Measurements from ENCODE around the gene UBE2L5. TPM values are rescaled to one million over a fixed set of nuclear protein-coding genes. Genes with fewer than 3 reads are reported as not detected.

UBE2L5 gene
- total and polyA plus RNA-seq, 7 donors: 0.09 to 1.6 (median 0.78) TPM; not detected in 3

- peaks cover 2 to 29% (median 24%) of the 10 kb centered on the region in 4 donors for H3K4me1 ChIP-seq
- H3K4me3 ChIP-seq: peak overlapping the region in 1 of 4 donors; percentile 96
- intact Hi-C loops (cut with DNase I): loop anchor here (2.0 to 10.0 kb wide), 9 partner anchors 106 to 872 kb away; partner anchors contain the start of genes HSPH1 and SLC7A1
- no peak for DNase-seq
- no peaks in the 10 kb centered on the region for H3K27me3 ChIP-seq
- H3K27ac ChIP-seq: peak overlapping the region in 2 of 4 donors; percentile 99 to 100
- H3K9me3 ChIP-seq: no peaks in the 10 kb centered on the region
- WGBS, 2 donors: 5 to 14% methylated on average over 11 of the region's 11 CpGs
- peaks cover 0 to 18% (median 9%) of the 10 kb centered on the region in 4 donors for H3K36me3 ChIP-seq
- TF ChIP-seq CTCF (IDR thresholded peaks at IDR 0.05) (no peak), POLR2A (IDR thresholded peaks at IDR 0.05) (no peak), POLR2AphosphoS5 (IDR thresholded peaks at IDR 0.05) (no peak), EP300 (IDR thresholded peaks at IDR 0.05) (no peak)
Observed at GRCh38 chr13:30466358-30466714, 44.0 kb downstream of the UBE2L5 start.

- no peaks in the 10 kb centered on the region for H3K27me3 ChIP-seq
- no peak overlapping the region for H3K4me3 ChIP-seq
- no peak for DNase-seq
- no peaks in the 10 kb centered on the region for H3K9me3 ChIP-seq
- TF ChIP-seq POLR2A (IDR thresholded peaks at IDR 0.05) (no peak), POLR2AphosphoS5 (IDR thresholded peaks at IDR 0.05) (no peak), CTCF (IDR thresholded peaks at IDR 0.05) (no peak), EP300 (IDR thresholded peaks at IDR 0.05) (no peak)
- peaks cover 0 to 24% (median 20%) of the 10 kb centered on the region in 4 donors for H3K4me1 ChIP-seq
- WGBS, 2 donors: 39 to 47% methylated on average over 4 of the region's 4 CpGs
- intact Hi-C loops (cut with DNase I): loop anchor here (2.0 to 10.0 kb wide), 9 partner anchors 105 to 872 kb away; partner anchors contain the start of genes HSPH1 and SLC7A1
- H3K36me3 ChIP-seq: peaks cover 0 to 13% (median 8%) of the 10 kb centered on the region in 4 donors
- no peak overlapping the region for H3K27ac ChIP-seq
Observed at GRCh38 chr13:30466841-30467252, 44.6 kb downstream of the UBE2L5 start.

- no peak for DNase-seq
- no peak for TF ChIP-seq CTCF (IDR thresholded peaks at IDR 0.05)
- no peak for TF ChIP-seq POLR2A (IDR thresholded peaks at IDR 0.05)
- no peak for TF ChIP-seq EP300 (IDR thresholded peaks at IDR 0.05)
- no peak for TF ChIP-seq POLR2AphosphoS5 (IDR thresholded peaks at IDR 0.05)
- 92 to 96% methylated on average over 1 of the region's 1 CpG for WGBS, 2 donors
- no peaks in the 10 kb centered on the region for H3K27me3 ChIP-seq
- H3K27ac ChIP-seq: no peak overlapping the region
- intact Hi-C loops (cut with DNase I): no loop called here
- H3K4me1 ChIP-seq: no peaks in the 10 kb centered on the region
- H3K9me3 ChIP-seq: no peaks in the 10 kb centered on the region
- H3K36me3 ChIP-seq: no peaks in the 10 kb centered on the region
- no peak overlapping the region for H3K4me3 ChIP-seq
Observed at GRCh38 chr13:30473675-30474074, 51.4 kb downstream of the UBE2L5 start.

GRCh38 chr13:30477346-30478195 lies 55.3 kb downstream of the UBE2L5 start:
- no peak for TF ChIP-seq CTCF (IDR thresholded peaks at IDR 0.05)
- TF ChIP-seq POLR2AphosphoS5 (IDR thresholded peaks at IDR 0.05): no peak
- no peak for TF ChIP-seq EP300 (IDR thresholded peaks at IDR 0.05)
- TF ChIP-seq POLR2A (IDR thresholded peaks at IDR 0.05): no peak
- H3K9me3 ChIP-seq: no peaks in the 10 kb centered on the region
- no peak overlapping the region for H3K4me3 ChIP-seq
- no peak overlapping the region for H3K27ac ChIP-seq
- no peak for DNase-seq
- H3K27me3 ChIP-seq: no peaks in the 10 kb centered on the region
- no peaks in the 10 kb centered on the region for H3K4me1 ChIP-seq
- no peaks in the 10 kb centered on the region for H3K36me3 ChIP-seq
- WGBS, 2 donors: 67 to 69% methylated on average over 4 of the region's 4 CpGs
- intact Hi-C loops (cut with DNase I): no loop called here

Other genes starting within 250 kb of the UBE2L5 start
- gene KATNAL1, start 114.9 kb upstream of the UBE2L5 start, total RNA-seq: 10 to 100 TPM; 31.9 to 51.2 (median 45.5) TPM
- 1 to 10 TPM in 2 of 3 donors, under 1 TPM in 1; 0.92 to 2.8 (median 1.8) TPM for gene KATNAL1, start 114.9 kb upstream of the UBE2L5 start, polyA plus RNA-seq
- 100 to 1,000 TPM; 212 to 492 (median 270) TPM for gene HMGB1, start 43.4 kb downstream of the UBE2L5 start, total RNA-seq
- gene HMGB1, start 43.4 kb downstream of the UBE2L5 start, polyA plus RNA-seq: 100 to 1,000 TPM; 306 to 519 (median 384) TPM
- 10 to 100 TPM; 17.4 to 34.6 (median 23.7) TPM for gene USPL1, start 195.4 kb downstream of the UBE2L5 start, total RNA-seq
- 1 to 10 TPM; 2.8 to 9.1 (median 4.8) TPM for gene USPL1, start 195.4 kb downstream of the UBE2L5 start, polyA plus RNA-seq